Activated T-helper 9 cell treated with anti-CD3 and anti-CD28 coated beads, Interleukin-2, amount 50 U/mL, for 16 hours (primary cell): ENCODE data around the gene ACSF3.
"Not testable (repeated sequence)": the region's sequence is repeated elsewhere in the genome, so short reads cannot be mapped to it uniquely, and the experiment has no call there.

Source experiments
- DNase-seq: peaks from one replicate; pipeline ENCODE4 v3.0.0-alpha.2; 2020; ENCODE audit warnings: low read depth

Gene ACSF3

GRCh38 chr16:89073346-89074071 is 20.1 kb upstream of the ACSF3 start:
- no peak for DNase-seq

- not testable (repeated sequence) for DNase-seq
Observed at GRCh38 chr16:89074072-89074674, 19.5 kb upstream of the ACSF3 start.

GRCh38 chr16:89074803-89075688 is 18.6 kb upstream of the ACSF3 start:
- DNase-seq: no peak

GRCh38 chr16:89076159-89076558 is 17.5 kb upstream of the ACSF3 start:
- no peak for DNase-seq

- DNase-seq: no peak
Observed at GRCh38 chr16:89077076-89077475, 16.6 kb upstream of the ACSF3 start.

- no peak for DNase-seq
Observed at GRCh38 chr16:89078172-89078571, 15.5 kb upstream of the ACSF3 start.

GRCh38 chr16:89079434-89079980 is 14.1 kb upstream of the ACSF3 start:
- no peak for DNase-seq

- no peak for DNase-seq
Observed at GRCh38 chr16:89080196-89080853, 13.3 kb upstream of the ACSF3 start.

- DNase-seq: no peak
Observed at GRCh38 chr16:89081556-89081955, 12.1 kb upstream of the ACSF3 start.

- no peak for DNase-seq
Observed at GRCh38 chr16:89084411-89084810, 9.2 kb upstream of the ACSF3 start.

GRCh38 chr16:89084814-89085612 is 8.6 kb upstream of the ACSF3 start:
- DNase-seq: no peak

- no peak for DNase-seq
Observed at GRCh38 chr16:89085755-89086154, 7.9 kb upstream of the ACSF3 start.

- no peak for DNase-seq
Observed at GRCh38 chr16:89087922-89088497, 5.6 kb upstream of the ACSF3 start.

GRCh38 chr16:89089120-89089519 is 4.5 kb upstream of the ACSF3 start:
- DNase-seq: no peak

GRCh38 chr16:89090182-89090630 is 3.4 kb upstream of the ACSF3 start:
- no peak for DNase-seq

- DNase-seq: no peak
Observed at GRCh38 chr16:89090669-89091426, 2.8 kb upstream of the ACSF3 start.

GRCh38 chr16:89092013-89092412 is 1.6 kb upstream of the ACSF3 start:
- DNase-seq: no peak

- DNase-seq: not testable (repeated sequence)
Observed at GRCh38 chr16:89093252-89093601, 425 bp upstream of the ACSF3 start.

- DNase-seq: no peak
Observed at GRCh38 chr16:89094252-89094879, 714 bp downstream of the ACSF3 start.

- DNase-seq: no peak
Observed at GRCh38 chr16:89094880-89095258, 1.2 kb downstream of the ACSF3 start.
